Tibial nerve (tissue), 4 donors: ENCODE results near the gene MCF2L.

Experiments
- CTCF ChIP-seq, 5 experiments: fragments of 200-600 bp in 3 of 5; fragments of 450-650 bp in 2 of 5; sonication (generic) in 3 of 5; IDR thresholded peaks; one replicate each; pipeline ENCODE4 v1.5.1; 2016 to 2019; ENCODE audit warnings: antibody characterized with exemption in 5 of 5, mild to moderate bottlenecking in 3 of 5, moderate library complexity in 2 of 5
- EP300 ChIP-seq, 2 donors: sonication (generic); formaldehyde crosslinking; IDR thresholded peaks; one replicate each; pipeline ENCODE4 v1.6.1; 2017; ENCODE audit warnings: antibody characterized with exemption in 2 of 2, mild to moderate bottlenecking in 1 of 2
- POLR2A ChIP-seq, 2 donors: fragments of 450-650 bp; IDR thresholded peaks; one replicate each; pipeline ENCODE4 v1.6.1; 2017; ENCODE audit warnings: antibody characterized with exemption in 2 of 2, mild to moderate bottlenecking in 2 of 2, moderate library complexity in 2 of 2

DNA sequence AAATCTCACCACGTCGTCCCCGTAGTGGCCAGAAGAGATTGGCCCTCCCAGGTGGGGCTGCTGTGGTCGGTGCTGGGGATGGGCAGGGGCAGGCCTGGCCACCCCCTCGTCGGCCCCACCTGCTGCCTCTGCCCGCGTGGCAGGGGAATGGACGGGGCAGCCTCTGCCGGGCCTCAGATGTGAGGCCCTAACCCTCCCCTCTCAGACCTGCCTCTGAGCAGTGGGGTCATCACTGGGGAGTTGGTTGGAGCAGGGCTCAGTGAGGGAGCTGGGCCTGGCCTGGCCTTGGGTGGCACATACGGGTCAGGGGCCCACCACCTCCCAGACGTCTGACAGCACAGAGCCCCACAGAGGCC, 41.5 kb downstream of the MCF2L start:
- TF ChIP-seq POLR2A (IDR thresholded peaks at IDR 0.05) (no peak), CTCF (IDR thresholded peaks at IDR 0.05) (no peak), EP300 (IDR thresholded peaks at IDR 0.05) (no peak)
